Cerebellar cortex (tissue), 1 donor: Measurements from ENCODE around the gene KRTAP1-1.
"Not testable (repeated sequence)": the region's sequence is repeated elsewhere in the genome, so short reads cannot be mapped to it uniquely, and the experiment has no call there.

Source experiments
- DNase-seq: peaks from one replicate; pipeline ENCODE4 v3.0.0-alpha.2; 2015; ENCODE audit warnings: low spot score

KRTAP1-1 gene

DNA sequence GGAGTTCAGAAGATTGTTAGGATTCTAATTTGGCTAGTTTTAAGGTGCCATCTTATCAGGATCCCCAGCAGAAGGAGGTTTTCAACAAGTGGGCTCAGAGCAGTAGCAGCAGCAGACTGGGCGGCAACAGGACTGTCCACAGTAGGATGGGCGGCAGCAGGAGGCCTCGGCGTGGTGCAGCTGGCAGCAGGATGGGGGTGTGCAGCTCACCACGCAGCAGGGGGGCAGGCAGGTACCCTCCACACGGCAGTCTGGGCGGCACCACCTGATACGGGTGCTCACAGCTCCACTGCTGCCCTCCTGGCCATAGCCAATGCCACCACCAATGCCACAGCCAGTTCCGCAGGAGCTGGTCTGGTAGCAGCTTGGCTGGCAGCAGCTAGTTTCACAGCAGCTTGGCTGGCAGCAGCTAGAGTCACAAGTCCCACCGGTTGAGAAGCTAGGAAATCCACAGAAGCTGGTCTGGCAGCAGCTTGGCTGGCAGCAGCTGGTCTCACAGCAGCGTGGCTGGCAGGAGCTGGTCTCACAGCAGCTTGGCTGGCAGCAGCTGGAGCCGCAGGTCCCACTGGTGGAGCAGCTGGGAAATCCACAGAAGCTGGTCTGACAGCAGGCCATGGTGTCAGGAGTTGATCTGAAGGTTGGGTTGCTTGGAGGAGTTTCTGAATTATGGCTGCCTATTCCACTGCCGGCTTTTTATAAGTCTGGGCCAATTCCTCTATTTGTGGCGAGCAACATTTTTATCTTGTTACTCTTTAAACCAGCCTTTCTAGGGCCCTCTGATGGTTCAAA, at the start of gene KRTAP1-1:
Gene KRTAP1-1, minus strand, starts transcription at position 668 of the 789 bp plus-strand sequence. Its CDS starts 53 bp downstream, at position 615.
- not testable (repeated sequence) for DNase-seq

- DNase-seq: not testable (repeated sequence)
Measured at GRCh38 chr17:41088760-41089352, 47.6 kb upstream of the KRTAP1-1 start.

DNA sequence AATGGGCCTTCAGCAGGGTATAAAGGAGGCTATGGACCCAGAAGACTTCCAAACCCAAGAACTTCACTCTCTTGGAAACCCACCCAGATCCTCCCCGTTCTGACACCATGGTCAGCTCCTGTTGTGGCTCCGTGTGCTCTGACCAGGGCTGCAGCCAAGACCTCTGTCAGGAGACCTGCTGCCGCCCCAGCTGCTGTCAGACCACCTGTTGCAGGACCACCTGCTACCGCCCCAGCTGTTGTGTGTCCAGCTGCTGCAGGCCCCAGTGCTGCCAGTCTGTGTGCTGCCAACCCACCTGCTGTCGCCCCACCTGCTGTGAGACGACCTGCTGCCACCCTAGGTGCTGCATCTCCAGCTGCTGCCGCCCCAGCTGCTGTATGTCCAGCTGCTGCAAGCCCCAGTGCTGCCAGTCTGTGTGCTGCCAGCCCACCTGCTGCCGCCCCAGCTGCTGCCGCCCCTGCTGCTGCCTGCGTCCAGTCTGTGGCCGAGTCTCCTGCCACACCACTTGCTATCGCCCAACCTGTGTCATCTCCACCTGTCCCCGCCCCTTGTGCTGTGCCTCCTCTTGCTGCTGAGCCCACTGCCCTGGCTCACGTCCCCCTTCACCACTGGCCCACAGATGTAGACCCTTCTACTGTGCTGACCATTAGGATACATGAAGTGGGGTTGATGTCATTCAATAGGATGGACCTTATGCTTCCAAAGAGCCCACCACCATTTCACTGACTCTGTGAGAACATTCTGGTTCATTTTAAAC, 43.0 kb upstream of the KRTAP1-1 start, which contains the start of gene KRTAP4-7:
Gene KRTAP4-7, plus strand, starts transcription at position 51 of the 757 bp plus-strand sequence. Its CDS starts 57 bp downstream, at position 108.
- not testable (repeated sequence) for DNase-seq

GRCh38 chr17:41083427-41083826, 42.2 kb upstream of the KRTAP1-1 start:
- DNase-seq: not testable (repeated sequence)

DNA sequence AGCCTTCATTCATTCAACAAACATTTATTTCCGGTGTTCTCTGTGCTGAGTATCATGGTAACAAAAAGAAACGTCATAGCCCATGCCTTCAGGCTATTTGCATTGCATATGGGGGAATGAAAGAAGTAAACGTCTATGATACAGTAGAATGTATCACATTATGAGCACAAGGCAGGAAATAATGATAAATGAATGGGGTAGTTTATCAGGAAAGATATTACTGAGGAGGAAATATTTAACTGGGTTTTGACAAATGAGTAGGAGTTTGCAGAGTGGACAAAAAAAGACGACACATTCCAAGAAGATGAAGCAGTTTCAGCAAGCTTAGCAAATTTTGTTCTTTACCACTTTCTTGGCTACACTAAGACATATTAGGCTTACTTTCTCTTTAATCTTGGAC, 41.4 kb upstream of the KRTAP1-1 start:
- no peak for DNase-seq

- DNase-seq: no peak
Measured at GRCh38 chr17:41076788-41077187, 35.5 kb upstream of the KRTAP1-1 start.

GRCh38 chr17:41073676-41074075, 32.4 kb upstream of the KRTAP1-1 start:
- DNase-seq: no peak

DNA sequence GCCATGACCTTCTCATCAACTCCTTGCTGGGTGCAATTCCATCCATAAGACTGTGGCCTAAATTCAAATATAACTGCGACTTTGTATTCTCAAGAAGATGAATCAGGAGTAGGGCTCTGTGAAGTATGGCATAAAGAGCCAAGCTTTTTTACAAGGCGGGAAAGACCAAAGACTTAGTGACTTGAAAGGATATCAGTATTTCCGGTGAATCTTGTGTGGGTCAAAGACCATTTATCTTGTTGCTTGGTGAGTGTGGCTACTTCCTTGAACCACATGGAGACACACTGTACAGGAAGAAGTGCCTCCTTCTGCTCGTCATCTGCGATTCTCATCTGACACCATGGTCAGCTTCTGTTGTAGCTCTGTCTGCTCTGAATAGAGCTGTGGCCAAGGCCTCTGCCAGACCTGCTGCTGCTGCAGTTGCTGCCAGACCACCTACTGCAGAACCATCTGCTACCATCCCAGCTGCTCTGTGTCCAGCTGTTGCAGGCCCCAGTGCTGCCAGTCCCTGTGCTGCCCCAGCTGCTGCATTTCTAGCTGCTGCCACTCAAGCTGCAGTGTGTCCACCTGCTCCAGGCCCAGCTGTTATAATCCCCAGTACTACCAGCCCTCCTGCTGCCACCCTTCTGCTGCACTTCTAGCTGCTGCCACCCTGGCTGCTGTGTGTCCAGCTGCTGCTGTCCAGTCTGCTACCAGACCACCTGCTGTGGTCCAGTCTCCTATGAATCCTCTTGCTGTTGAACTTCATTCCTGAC, 30.5 kb upstream of the KRTAP1-1 start:
- no peak for DNase-seq

DNA sequence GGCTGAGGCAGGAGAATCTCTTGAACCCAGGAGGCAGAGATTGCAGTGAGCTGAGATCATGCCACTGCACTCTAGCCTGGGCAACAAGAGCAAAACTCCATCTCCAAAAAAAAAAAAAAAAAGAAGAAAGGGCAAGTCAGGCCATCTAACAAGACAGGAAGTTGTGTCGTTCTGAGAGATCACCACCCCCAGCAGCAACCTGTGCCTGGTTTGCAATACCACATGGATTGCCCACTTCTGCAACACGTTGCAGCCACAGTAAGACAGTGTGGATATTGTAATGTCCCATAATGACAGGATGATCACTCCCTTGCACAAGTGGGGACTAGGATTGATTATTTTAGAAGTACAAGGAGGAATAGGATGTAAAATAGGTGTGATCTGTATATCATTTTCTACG, 27.8 kb upstream of the KRTAP1-1 start:
- no peak for DNase-seq

- DNase-seq: no peak
Measured at GRCh38 chr17:41067281-41067680, 26.0 kb upstream of the KRTAP1-1 start.

DNA sequence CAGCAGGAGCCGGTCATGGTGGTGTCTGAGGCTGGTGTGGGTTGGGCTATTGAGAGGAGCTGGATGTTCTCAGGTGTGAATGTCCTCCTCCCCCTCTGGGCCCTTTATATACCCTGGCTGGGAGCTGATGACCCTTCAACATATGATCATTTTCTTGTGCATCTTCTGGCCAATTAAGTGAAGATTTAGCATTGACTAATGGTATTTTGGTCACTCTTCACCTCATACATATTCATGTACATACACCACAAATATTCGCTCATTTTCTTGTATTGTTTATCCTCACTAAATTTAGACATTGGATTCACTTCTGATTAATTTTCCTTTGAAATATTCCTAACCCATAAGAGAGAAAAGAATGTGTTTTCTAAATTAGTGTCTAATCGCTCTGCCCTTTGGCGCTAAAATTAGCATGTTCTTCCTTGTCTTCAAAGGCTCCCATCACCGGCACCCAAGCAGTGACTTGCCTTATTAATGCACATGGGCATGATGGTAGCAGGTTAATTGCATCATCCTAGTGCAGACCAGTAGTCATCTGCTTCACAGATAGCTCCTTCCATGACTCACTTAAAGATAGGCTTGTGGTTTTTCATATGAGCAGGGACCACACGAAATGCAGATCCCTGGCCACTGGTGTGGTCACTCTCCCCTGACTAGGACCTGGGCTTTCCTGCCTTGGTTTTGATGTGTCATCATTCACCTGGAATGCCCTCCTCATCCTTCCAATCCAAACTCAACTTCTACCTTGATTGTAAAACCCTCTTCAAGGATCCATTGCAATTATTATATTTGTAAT, 24.8 kb upstream of the KRTAP1-1 start, which contains the start of gene KRTAP2-4:
Gene KRTAP2-4, minus strand, starts transcription at position 51 of the 796 bp plus-strand sequence. Its CDS starts 34 bp downstream, at position 17.
- DNase-seq: no peak

DNA sequence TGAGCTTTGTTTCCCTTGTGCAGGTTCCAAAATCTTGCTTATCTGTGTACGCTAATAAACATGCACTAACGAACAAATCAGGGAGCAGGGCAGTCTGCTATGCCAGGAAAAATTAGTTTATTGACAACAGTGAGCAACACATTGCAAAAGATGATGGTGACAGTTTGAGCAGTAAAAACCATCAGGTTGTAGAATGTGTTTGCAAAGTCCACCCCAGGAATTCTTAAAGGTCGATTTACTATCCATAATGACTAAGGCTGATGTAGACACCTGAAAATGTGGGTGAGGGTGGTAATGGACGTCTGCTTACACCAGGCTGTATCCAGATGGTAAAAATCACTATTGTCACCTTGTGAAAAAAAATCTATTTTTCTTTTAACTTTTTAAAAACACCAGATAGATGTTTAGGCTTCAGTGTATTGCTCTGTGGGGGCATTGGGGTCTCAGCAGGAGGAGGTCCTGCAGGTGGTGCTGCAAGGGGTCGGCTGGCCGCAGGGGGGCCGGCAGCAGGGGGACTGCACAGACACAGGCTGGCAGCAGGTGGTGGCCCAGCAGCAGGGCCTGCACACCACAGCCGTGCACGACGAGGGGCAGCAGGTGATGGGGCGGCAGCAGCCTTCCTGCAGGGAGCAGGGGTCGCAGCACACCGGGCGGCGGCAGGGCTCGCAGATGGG, 23.9 kb upstream of the KRTAP1-1 start:
- DNase-seq: not testable (repeated sequence)

DNA sequence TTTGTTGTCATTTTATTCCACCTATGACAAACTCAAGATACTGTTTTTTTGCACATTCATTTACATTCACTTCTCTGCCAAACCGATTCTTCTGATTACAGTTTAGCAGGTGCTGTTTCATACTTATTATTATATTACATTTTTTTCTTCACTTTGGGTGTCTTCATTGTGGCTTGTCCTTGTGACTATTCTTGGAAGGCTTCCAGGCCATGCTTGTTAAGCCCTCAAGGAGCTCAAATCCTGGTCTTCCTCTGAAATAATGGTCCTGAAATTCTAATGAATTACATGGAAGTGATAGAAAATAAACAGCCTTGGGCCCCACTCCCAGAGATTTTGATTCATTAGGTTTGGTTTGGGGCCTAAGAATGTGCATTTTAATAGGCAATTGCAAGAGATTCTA, 23.1 kb upstream of the KRTAP1-1 start:
- DNase-seq: no peak

- DNase-seq: no peak
Measured at GRCh38 chr17:41063449-41063848, 22.2 kb upstream of the KRTAP1-1 start.

- no peak for DNase-seq
Measured at GRCh38 chr17:41061964-41062363, 20.7 kb upstream of the KRTAP1-1 start.

DNA sequence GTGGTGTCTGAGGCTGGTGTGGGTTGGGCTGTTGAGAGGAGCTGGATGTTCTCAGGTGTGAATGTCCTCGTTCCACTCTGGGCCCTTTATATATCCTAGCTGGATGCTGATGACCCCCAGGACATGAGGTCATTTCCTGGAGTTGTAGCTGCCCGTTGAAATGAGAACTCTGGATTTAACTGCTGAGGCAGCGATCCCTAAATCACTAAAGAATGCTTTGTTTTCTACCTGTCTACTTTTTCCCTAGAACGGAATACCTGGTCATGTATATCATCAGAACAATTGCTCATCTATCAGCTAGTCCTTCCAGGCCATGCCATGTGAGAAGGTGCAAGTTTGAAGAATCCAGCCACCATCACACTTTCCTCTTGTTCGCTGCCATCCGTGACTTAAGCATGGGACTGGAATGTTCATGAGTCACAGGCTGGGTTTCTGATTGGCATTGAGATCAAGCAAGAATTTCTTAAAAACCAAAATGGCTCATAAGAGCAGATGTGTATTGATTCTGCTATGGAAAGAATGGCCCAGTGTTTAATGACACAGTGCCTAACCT, 18.9 kb upstream of the KRTAP1-1 start, which contains the start of gene KRTAP2-3:
Gene KRTAP2-3, minus strand, starts transcription at position 63 of the 553 bp plus-strand sequence. CDS start 64 bp downstream, outside the sequence.
- no peak for DNase-seq

DNA sequence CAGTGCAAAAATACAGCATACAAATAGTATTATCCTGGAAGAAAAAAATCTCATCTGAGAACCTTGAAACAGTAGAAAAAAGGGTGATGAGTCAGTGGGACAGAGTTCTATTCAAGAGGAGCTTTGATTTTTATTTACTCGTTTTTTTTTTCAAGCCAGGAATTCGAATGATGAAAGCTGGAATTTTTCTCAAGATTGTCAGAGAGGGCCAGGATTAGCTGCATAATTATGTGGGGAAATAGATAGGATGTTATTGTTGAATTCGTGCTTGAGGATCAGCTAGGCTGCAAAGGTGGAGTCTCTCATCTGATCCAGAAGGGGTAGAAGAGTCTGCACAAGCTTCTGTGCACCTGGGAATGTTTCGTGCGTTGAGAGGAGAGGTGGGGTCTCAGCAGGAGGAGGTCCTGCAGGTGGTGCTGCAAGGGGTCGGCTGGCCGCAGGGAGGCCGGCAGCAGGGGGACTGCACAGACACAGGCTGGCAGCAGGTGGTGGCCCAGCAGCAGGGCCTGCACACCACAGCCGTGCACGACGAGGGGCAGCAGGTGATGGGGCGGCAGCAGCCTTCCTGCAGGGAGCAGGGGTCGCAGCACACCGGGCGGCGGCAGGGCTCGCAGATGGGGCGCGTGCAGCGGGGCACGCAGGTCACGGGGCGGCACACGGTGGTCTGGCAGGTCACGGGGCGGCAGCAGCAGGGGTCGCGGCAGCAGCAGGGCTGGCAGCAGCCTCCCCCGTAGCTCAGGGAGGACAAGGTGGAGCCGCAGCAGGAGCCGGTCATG, 18.2 kb upstream of the KRTAP1-1 start:
- not testable (repeated sequence) for DNase-seq

GRCh38 chr17:41058741-41059140, 17.5 kb upstream of the KRTAP1-1 start:
- no peak for DNase-seq

GRCh38 chr17:41057547-41057946, 16.3 kb upstream of the KRTAP1-1 start:
- no peak for DNase-seq
